HG02840 (cell line): ENCODE data around the gene TBC1D16.

Source experiments
- ATAC-seq: cut with Tn5 transposase; IDR thresholded peaks from one replicate; pipeline ENCODE4 v1.9.1; 2021; ENCODE audit warnings: mild to moderate bottlenecking, moderate library complexity, moderate number of reproducible peaks; ENCODE audit not compliant: unreplicated experiment, low FRiP score

TBC1D16 gene

DNA sequence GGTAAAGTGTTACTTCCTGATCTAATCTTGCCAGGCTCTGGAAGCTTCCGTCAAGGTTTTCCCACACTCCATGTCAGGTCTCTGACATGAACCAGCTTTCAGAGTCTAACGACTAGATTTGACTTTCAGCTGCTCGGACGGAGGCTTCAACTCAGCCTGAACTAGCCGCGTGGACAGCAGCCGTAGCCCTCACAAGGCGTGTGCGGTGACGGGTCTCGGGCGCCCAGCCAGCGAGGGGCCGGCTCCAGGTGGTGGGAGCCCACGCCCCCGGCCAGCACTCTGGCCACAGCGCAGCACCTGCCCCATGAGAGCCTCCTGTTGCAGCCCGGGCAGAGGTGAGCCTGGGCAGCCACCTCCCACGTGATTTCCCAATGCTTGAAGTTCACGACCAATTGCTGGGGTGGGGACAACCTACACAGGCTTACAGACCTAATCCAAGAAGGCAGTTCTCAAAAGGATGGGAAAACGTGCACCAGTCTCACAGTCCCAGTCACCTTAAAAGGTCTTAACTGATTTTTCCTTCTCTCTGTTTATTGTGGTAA is 45.5 kb downstream of the TBC1D16 start:
- no peak for ATAC-seq

DNA sequence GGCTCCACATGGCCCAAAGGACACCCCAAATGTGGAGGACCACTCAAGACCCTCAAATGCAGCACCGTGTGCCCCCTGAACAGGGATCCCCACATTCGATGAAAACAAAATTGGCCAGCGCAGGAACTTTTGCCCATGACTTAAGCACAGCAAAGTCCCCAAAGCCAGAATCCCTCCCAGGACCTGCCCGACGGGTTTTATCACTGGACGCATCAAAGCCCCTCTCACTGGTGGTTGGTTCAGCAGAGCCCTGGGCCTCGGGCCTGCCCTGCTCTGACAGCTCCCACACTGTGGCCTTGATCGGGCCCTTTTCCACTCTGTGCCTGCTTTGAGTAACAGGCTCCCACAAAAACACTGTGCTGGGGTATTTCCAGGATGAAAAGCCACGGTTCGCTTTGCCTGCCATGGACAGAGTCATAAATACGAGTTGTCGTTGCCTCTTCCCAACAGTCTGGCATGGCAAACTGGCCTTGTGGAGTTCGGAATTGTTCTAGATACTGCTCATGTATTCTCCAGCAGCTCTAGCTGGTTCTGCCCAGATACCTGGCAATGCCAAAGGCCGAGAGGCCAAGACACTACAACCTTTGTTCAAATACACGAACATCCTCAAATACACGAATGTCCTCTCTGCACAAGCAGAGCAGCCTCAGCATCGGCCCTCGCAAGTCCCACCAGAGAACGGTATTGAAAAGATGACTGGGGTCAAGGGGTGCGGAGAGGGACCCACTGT is 46.4 kb downstream of the TBC1D16 start:
- ATAC-seq: no peak

- no peak for ATAC-seq
These were observed 47.3 kb downstream of the TBC1D16 start for GRCh38 chr17:79988185-79988971.

- no peak for ATAC-seq
These were observed 47.8 kb downstream of the TBC1D16 start for GRCh38 chr17:79987935-79988184.

DNA sequence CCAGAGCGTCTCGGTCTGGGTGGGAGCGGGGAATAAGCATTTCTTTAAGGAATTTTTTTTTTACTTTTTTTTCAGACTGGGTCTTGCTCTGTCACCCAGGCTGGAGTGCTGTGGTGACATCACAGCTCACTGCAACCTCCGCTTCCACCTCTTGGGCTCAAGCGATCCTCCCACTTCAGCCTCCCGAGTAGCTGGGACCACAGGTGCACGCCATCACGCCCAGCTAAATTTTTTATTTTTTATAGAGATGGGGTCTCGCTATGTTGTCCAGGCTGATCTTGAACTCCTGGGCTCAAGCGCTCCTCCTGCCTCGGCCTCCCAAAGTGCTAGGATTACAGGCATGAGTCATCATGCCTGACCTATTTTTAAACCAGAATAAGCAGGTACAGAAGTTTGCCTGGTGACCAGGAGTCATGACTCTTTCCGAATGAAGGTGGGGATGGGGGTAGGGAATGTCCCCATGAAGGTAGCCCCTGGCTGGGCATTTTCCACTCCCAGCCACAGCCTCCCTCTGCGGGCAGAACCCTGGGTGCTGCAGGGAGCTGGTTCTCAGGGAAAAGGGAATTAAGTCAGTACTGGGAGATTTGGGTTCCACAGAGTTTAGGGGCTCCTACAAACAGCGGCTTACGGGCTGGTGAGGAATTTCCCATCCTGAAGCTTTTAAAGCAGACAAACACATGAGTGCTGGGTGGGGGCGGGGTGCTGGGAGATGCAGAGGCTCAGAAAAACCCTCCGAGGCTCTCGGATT is 48.3 kb downstream of the TBC1D16 start:
- no peak for ATAC-seq

GRCh38 chr17:79986411-79987186 is 49.1 kb downstream of the TBC1D16 start:
- no peak for ATAC-seq

- no peak for ATAC-seq
These were observed 49.7 kb downstream of the TBC1D16 start for GRCh38 chr17:79985943-79986391.

- ATAC-seq: no peak
These were observed 50.2 kb downstream of the TBC1D16 start for GRCh38 chr17:79985361-79985942.

DNA sequence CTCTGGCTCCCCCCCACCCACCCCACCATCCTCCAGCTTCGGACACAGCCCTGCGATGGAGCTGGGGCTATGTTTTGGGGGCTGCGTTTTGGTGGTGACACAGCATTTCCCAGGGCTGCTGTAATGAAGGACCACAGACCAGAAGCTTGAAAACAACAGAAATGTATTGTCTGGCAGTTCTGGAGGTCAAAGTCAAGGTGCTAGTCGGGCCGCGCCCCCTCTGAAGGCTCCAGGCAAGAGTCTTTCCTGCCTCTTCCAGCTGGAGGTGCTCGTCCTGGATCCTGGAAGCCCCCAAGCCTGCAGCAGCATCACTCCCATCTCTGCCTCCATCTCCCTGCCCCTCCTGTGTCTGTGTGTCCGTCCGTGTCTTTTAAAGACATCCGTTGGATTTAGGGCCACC is 50.8 kb downstream of the TBC1D16 start:
- ATAC-seq: no peak

DNA sequence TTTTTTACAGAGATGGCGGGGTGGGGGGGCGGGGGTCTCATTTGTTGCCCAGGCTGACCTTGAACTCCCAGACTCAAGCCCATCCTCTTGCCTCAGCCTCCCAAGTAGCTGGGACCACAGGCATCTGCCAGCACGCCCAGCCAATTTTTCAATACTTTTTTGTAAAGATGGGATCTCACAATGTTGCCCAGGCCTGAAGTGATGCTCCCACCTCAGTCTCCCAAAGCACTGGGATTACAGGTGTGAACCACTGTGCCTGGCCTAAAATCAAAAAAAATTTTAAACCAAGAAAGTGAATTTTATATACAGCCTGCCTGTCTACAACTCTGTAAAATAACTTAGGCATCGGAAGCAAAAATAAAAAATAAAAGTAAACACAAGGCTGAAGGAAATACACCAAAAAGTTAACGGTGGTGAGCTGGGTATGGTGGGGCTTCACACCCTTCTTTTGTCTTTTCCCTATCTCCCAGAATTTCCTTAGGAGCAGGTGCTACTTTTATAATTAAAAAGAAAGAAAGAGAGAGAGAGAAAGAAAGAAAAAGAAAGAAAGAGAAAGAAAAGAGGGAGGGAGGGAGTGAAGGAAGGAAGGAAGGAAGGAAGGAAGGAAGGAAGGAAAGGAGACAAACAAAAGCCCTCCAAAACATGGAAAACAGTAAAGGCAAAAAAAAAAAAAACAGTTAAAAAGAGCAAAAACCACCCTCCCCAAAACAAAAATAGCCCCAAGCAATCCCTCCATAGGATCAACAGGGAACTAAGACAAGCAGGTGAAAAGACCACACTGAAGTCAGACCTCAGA is 51.4 kb downstream of the TBC1D16 start:
- no peak for ATAC-seq

DNA sequence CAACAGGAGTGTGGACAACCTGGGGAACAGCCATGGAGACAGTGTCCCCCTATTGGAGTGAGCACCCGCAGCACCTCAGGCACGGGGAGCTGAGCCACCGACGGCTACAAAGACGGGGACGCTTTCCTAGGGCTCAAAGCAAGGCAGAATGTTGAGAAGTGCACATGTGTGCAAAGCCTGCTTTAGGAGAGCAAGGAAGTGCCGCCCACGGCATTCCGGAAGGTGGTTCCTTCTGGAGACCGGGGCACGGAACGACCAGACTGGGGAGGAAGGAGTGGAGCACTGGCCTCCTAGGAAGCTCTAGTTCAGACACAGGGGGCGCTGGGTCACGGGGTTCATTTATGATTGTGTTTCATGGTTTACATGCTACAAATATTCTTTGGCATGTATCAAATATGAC is 52.2 kb downstream of the TBC1D16 start:
- no peak for ATAC-seq

DNA sequence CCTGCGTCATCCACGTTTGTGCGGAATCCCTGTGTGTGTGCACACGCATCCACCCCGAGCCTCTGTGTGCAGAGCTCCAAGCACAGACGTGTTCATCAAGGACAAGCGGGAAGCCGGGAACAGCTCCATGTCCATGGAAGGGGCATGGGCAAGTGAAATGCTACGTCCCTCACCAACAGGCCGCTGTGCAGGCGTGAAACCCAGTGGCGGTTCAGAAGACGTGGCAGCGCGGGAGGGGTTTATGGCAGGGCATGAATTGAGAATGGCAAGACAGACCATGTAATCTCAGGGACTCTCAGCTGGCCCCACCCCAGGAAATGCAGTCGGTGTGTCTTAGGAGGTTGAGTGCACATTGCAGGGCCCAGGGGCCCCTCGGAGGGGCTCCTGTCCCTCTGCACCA is 52.7 kb downstream of the TBC1D16 start:
- ATAC-seq: no peak

- no peak for ATAC-seq
These were observed 54.0 kb downstream of the TBC1D16 start for GRCh38 chr17:79981661-79982101.

DNA sequence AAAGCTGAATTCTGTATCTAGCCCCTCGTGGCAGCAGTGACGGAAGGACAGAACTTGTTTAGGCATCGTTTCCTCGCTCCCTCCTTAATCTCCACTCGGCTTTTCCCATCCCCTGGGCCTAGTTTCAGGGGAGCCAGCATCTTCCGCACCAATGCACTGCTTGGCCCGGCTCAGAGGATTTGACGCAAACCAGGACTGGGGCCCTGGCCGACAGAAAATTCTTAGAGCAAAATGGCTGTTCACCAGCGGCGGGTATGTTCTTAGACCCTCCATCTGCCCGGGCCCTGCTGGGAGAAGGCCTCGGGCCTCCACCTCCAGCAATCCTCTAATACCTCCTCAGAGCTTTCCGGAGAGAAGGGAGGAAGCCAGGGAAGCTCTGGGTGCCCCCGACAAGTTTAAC is 54.6 kb downstream of the TBC1D16 start:
- no peak for ATAC-seq

- no peak for ATAC-seq
These were observed 55.2 kb downstream of the TBC1D16 start for GRCh38 chr17:79980246-79981043.

DNA sequence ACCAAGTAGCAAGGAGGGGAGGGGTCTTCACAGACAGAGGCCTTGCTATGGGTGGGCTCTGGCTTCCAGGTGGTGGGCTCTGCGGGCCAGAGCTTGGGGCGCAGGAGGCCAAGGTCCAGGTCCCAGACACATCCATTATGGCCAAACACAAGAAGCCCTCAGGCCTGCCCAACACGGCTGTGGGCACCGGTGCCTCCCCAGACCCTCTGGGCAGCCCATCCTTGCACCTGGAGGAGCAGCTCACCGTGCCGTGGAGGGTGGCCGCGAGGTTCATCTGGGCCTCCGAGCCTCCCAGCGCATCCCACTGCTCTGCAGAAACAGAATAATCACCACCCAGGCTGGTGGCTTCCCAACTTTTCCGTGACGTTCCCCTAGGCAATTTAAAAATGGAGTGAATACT is 55.9 kb downstream of the TBC1D16 start:
- ATAC-seq: no peak

DNA sequence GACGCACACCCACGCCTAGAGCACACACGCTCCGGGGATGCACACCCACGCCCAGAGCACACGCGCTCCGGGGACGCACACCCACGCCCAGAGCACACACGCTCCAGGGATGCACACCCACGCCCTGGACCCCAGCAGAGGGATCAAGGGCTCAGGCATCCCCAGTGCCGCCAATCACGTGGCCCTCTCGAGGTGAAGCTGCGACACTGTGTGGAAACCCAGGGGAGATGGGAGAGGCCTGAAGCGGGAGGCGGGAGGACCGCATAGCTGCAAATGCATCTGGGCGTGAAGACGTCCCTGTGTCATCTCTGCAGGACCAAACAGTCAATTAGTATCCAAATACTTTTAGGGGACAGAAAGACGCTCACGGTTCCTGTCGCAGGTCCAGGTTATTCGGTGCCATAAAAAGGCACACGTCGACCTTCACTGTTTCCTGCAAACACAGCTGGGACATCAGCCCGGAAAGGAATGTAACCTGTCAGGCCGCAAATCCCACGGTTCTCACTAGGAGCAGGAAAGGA is 56.4 kb downstream of the TBC1D16 start:
- ATAC-seq: no peak

GRCh38 chr17:79978548-79978855 is 57.2 kb downstream of the TBC1D16 start:
- ATAC-seq: no peak
